Skeletal muscle satellite cell (primary cell): ENCODE results near the gene COL7A1.
"Not testable (repeated sequence)": the region's sequence is repeated elsewhere in the genome, so short reads cannot be mapped to it uniquely, and the experiment has no call there.

Experiments used
- H3K27me3 ChIP-seq: 2 replicates; pipeline ENCODE4 v1.7.0; 2013; ENCODE audit warnings: low read length; ENCODE audit not compliant: control insufficient read depth, insufficient read depth
- H3K36me3 ChIP-seq: 2 replicates; pipeline ENCODE4 v1.7.0; 2013; ENCODE audit warnings: mild to moderate bottlenecking, control low read depth, low read length; ENCODE audit not compliant: insufficient read depth
- H3K4me1 ChIP-seq: 2 replicates; pipeline ENCODE4 v1.7.0; 2013; ENCODE audit warnings: low read length; ENCODE audit not compliant: control insufficient read depth, insufficient read depth
- H3K4me2 ChIP-seq: 2 replicates; pipeline ENCODE4 v1.7.0; 2013; ENCODE audit warnings: mild to moderate bottlenecking, low read length
- H3K4me3 ChIP-seq: 2 replicates; pipeline ENCODE4 v1.7.0; 2013; ENCODE audit warnings: low read length
- H3K9ac ChIP-seq: 2 replicates; pipeline ENCODE4 v1.7.0; 2013; ENCODE audit warnings: mild to moderate bottlenecking, low read depth, low read length, moderate library complexity
- H3K9me3 ChIP-seq: replicated peaks from 2 replicates; pipeline ENCODE4 v1.7.0; 2013; ENCODE audit warnings: mild to moderate bottlenecking, control low read depth, low read length

Gene COL7A1

GRCh38 chr3:48558493-48559134 is 36.5 kb downstream of the COL7A1 start:
- Histone ChIP-seq H3K4me2 (no peak overlapping the region), H3K4me1 (peaks cover 64% of the 10 kb centered on the region), H3K9me3 (no peaks in the 10 kb centered on the region), H3K4me3 (no peak overlapping the region), H3K36me3 (no peaks in the 10 kb centered on the region), H3K27me3 (no peaks in the 10 kb centered on the region), H3K9ac (no peak overlapping the region)

GRCh38 chr3:48556796-48557626 is 38.1 kb downstream of the COL7A1 start, which contains the start of gene PFKFB4:
Gene PFKFB4, minus strand, starts transcription at chr3:48556803. Its CDS starts 26 bp downstream, at chr3:48556777.
- H3K36me3 ChIP-seq = no peaks in the 10 kb centered on the region
- H3K4me1 ChIP-seq = peaks cover 54% of the 10 kb centered on the region
- peak within 1 kb of the TSS; percentile 82 for H3K4me2 ChIP-seq
- H3K4me3 ChIP-seq = peak within 1 kb of the TSS; percentile 77
- H3K27me3 ChIP-seq = no peaks in the 10 kb centered on the region
- peak within 1 kb of the TSS; percentile 72 for H3K9ac ChIP-seq
- no peaks in the 10 kb centered on the region for H3K9me3 ChIP-seq

GRCh38 chr3:48555949-48556795 is 39.0 kb downstream of the COL7A1 start:
- H3K36me3 ChIP-seq = no peaks in the 10 kb centered on the region
- H3K9me3 ChIP-seq = no peaks in the 10 kb centered on the region
- peak overlapping the region; percentile 72 for H3K9ac ChIP-seq
- H3K4me1 ChIP-seq = peaks cover 46% of the 10 kb centered on the region
- H3K27me3 ChIP-seq = no peaks in the 10 kb centered on the region
- peak overlapping the region; percentile 82 for H3K4me2 ChIP-seq
- peak overlapping the region; percentile 77 for H3K4me3 ChIP-seq

- Histone ChIP-seq H3K9me3 (no peaks in the 10 kb centered on the region), H3K36me3 (no peaks in the 10 kb centered on the region), H3K9ac (no peak overlapping the region), H3K27me3 (no peaks in the 10 kb centered on the region), H3K4me1 (peaks cover 38% of the 10 kb centered on the region), H3K4me2 (peak overlapping the region; percentile 82), H3K4me3 (no peak overlapping the region)
Observed at GRCh38 chr3:48555231-48555948, 39.7 kb downstream of the COL7A1 start.

- Histone ChIP-seq H3K4me3 (no peak overlapping the region), H3K4me1 (peaks cover 26% of the 10 kb centered on the region), H3K4me2 (no peak overlapping the region), H3K27me3 (no peaks in the 10 kb centered on the region), H3K9ac (no peak overlapping the region), H3K36me3 (no peaks in the 10 kb centered on the region), H3K9me3 (no peaks in the 10 kb centered on the region)
Observed at GRCh38 chr3:48553886-48554845, 41.0 kb downstream of the COL7A1 start.

- Histone ChIP-seq H3K4me3 (no peak overlapping the region), H3K27me3 (no peaks in the 10 kb centered on the region), H3K36me3 (no peaks in the 10 kb centered on the region), H3K4me1 (peaks cover 19% of the 10 kb centered on the region), H3K9me3 (no peaks in the 10 kb centered on the region), H3K9ac (no peak overlapping the region), H3K4me2 (no peak overlapping the region)
Observed at GRCh38 chr3:48553361-48553760, 41.8 kb downstream of the COL7A1 start.

GRCh38 chr3:48552111-48552951 is 42.8 kb downstream of the COL7A1 start:
- no peaks in the 10 kb centered on the region for H3K9me3 ChIP-seq
- peaks cover 10% of the 10 kb centered on the region for H3K4me1 ChIP-seq
- no peak overlapping the region for H3K4me3 ChIP-seq
- H3K9ac ChIP-seq = no peak overlapping the region
- H3K4me2 ChIP-seq = no peak overlapping the region
- no peaks in the 10 kb centered on the region for H3K27me3 ChIP-seq
- peaks cover 2% of the 10 kb centered on the region for H3K36me3 ChIP-seq

- H3K9me3 ChIP-seq, H3K36me3 ChIP-seq, H3K4me2 ChIP-seq, H3K27me3 ChIP-seq, H3K4me3 ChIP-seq, H3K9ac ChIP-seq, H3K4me1 ChIP-seq: not testable (repeated sequence)
Observed at GRCh38 chr3:48551651-48552050, 43.5 kb downstream of the COL7A1 start.

GRCh38 chr3:48548729-48549705 is 46.1 kb downstream of the COL7A1 start:
- Histone ChIP-seq H3K9ac (no peak overlapping the region), H3K4me1 (no peaks in the 10 kb centered on the region), H3K4me2 (no peak overlapping the region), H3K27me3 (no peaks in the 10 kb centered on the region), H3K9me3 (no peaks in the 10 kb centered on the region), H3K36me3 (peaks cover 19% of the 10 kb centered on the region), H3K4me3 (no peak overlapping the region)
